Tongue (tissue), 2 donors: Measurements from ENCODE around the gene TIPIN. TPM values are rescaled to one million over a fixed set of nuclear protein-coding genes. Genes with fewer than 3 reads are reported as not detected.
"Not testable (repeated sequence)": the region's sequence is repeated elsewhere in the genome, so short reads cannot be mapped to it uniquely, and the experiment has no call there.

ENCODE experiments used
- DNase-seq: peaks from one replicate; pipeline ENCODE4 v3.0.0-alpha.2; 2015
- total RNA-seq: library from RNA; depleted of rRNA; stranded (reverse); fragments of >200 nt; gene quantifications from one replicate; pipeline ENCODE4 v1.2.3, GENCODE V29; 2014

TIPIN gene
- total RNA-seq, 1 donor from 2014 or later, result 10.7 TPM

GRCh38 chr15:66381376-66381775 is 24.9 kb upstream of the TIPIN start:
- DNase-seq, result not testable (repeated sequence)

GRCh38 chr15:66378814-66379430 is 22.4 kb upstream of the TIPIN start:
- DNase-seq, result no peak

GRCh38 chr15:66374179-66374578 is 17.7 kb upstream of the TIPIN start:
- no peak for DNase-seq

- DNase-seq, result peak; percentile 56
These were observed 13.5 kb upstream of the TIPIN start for GRCh38 chr15:66369773-66370651.

GRCh38 chr15:66364944-66365528 is 8.6 kb upstream of the TIPIN start:
- DNase-seq, result no peak

GRCh38 chr15:66362776-66363175 is 6.3 kb upstream of the TIPIN start:
- no peak for DNase-seq

- not testable (repeated sequence) for DNase-seq
These were observed 5.4 kb upstream of the TIPIN start for GRCh38 chr15:66361745-66362460.

GRCh38 chr15:66359740-66360139 is 3.3 kb upstream of the TIPIN start:
- no peak for DNase-seq

- no peak for DNase-seq
These were observed 467 bp downstream of the TIPIN start for GRCh38 chr15:66356077-66356358.

- not testable (repeated sequence) for DNase-seq
These were observed 8.0 kb downstream of the TIPIN start for GRCh38 chr15:66348530-66348929.

- DNase-seq, result no peak
These were observed 27.7 kb downstream of the TIPIN start for GRCh38 chr15:66328771-66329170.

GRCh38 chr15:66327736-66328135 is 28.7 kb downstream of the TIPIN start:
- DNase-seq, result no peak

GRCh38 chr15:66326051-66326450 is 30.4 kb downstream of the TIPIN start:
- DNase-seq, result no peak

- no peak for DNase-seq
These were observed 33.1 kb downstream of the TIPIN start for GRCh38 chr15:66323312-66323928.

- DNase-seq, result no peak
These were observed 44.3 kb downstream of the TIPIN start for GRCh38 chr15:66312144-66312543.

- no peak for DNase-seq
These were observed 45.7 kb downstream of the TIPIN start for GRCh38 chr15:66310786-66311185.

- DNase-seq, result no peak
These were observed 46.7 kb downstream of the TIPIN start for GRCh38 chr15:66309828-66310227.

- peak; percentile 61 for DNase-seq
These were observed 48.0 kb downstream of the TIPIN start for GRCh38 chr15:66308531-66308930.

GRCh38 chr15:66306381-66306780 is 50.1 kb downstream of the TIPIN start:
- DNase-seq, result no peak

- not testable (repeated sequence) for DNase-seq
These were observed 52.1 kb downstream of the TIPIN start for GRCh38 chr15:66304425-66304824.

GRCh38 chr15:66302489-66303278 is 53.8 kb downstream of the TIPIN start:
- peak; percentile 48 for DNase-seq
